ENCODE measurements around the gene VIPR2.

VIPR2 gene

DNA sequence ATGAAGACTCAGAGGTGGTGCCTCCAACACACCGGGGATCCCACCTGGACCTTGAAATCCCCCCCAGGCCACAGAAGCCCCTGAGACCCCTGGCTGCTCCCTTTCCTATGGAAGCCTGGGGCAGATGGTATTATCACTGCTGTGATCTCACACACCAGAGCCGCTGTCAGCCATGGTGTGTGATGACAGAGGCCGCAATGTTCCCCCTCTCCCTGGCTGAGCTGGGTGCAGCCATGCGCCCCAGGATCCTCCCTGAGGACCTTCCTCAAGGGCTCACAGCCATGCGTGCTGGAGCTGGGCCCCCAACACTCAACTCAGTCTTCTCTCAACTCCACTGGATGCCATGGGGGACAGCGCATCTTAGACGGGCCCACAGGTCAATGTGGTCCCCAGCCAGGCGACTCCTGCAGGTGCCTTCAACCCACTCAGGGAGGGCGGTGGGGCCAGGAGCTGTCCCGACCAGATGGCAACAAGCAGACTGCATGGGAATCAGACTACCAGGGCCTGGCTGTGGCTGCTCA is 44.9 kb downstream of the VIPR2 start:
- DNase-seq (ENCODE audit: insufficient read length, low spot score) (no peak), FAIRE-seq (no peak)
- TF ChIP-seq POU2F2 (IDR thresholded peaks at IDR 0.05; ENCODE audit: low read depth, low read length) (no peak), TAF1 (IDR thresholded peaks at IDR 0.05; ENCODE audit: low read depth, low read length) (no peak), POLR2A (IDR thresholded peaks at IDR 0.05; ENCODE audit: low read depth, low read length) (no peak), POLR2AphosphoS5 (IDR thresholded peaks at IDR 0.05; ENCODE audit: low read depth, low read length) (no peak), PAX5 (IDR thresholded peaks at IDR 0.05; ENCODE audit: insufficient read depth, low read length, severe bottlenecking) (no peak), SPI1 (IDR thresholded peaks at IDR 0.05; ENCODE audit: low read depth, low read length) (no peak)

DNA sequence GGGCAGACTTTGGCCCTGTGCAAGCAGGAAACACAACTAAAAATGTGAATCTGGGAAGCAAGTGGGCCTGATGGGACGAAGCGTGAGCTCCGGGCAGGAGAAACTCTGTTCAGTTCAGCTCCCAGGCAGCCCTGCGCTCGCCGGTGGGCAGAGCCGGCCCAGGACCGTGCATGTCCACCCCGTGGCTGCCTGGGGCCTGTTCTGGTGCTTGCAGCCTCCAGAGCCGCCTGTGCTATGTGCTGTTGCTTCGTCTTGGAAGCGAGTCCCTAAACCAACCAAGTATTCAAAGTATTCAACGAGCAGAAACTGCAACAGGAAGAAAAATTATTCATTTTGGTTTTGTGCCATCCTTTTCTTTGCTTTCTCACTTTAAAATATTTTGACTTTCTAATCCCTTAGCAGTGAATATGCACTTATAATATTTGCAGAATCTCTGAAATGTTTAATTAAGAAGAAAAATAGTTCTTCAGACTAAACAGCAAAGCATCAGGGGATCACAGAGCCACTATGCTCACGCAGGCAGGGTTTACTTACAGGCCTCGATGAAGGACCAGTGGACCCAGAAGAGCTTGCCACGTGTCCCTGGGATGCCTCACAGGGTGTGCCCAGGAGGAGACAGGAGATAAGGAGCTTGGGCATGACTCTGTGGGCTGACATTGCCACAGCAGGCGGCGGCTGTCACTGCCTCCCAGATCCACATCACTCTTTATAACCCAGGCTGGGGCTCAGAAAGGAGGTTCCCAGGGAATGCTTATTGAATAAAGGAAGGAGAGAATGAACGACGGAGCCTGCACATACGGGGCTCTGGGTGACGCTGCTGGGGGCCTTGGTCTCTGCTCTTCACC is 45.6 kb downstream of the VIPR2 start:
- FAIRE-seq (no peak), DNase-seq (ENCODE audit: insufficient read length, low spot score) (no peak)
- TF ChIP-seq POLR2AphosphoS5 (IDR thresholded peaks at IDR 0.05; ENCODE audit: low read depth, low read length) (no peak), SPI1 (IDR thresholded peaks at IDR 0.05; ENCODE audit: low read depth, low read length) (no peak), TAF1 (IDR thresholded peaks at IDR 0.05; ENCODE audit: low read depth, low read length) (no peak), POU2F2 (IDR thresholded peaks at IDR 0.05; ENCODE audit: low read depth, low read length) (no peak), PAX5 (IDR thresholded peaks at IDR 0.05; ENCODE audit: insufficient read depth, low read length, severe bottlenecking) (no peak), POLR2A (IDR thresholded peaks at IDR 0.05; ENCODE audit: low read depth, low read length) (no peak)

DNA sequence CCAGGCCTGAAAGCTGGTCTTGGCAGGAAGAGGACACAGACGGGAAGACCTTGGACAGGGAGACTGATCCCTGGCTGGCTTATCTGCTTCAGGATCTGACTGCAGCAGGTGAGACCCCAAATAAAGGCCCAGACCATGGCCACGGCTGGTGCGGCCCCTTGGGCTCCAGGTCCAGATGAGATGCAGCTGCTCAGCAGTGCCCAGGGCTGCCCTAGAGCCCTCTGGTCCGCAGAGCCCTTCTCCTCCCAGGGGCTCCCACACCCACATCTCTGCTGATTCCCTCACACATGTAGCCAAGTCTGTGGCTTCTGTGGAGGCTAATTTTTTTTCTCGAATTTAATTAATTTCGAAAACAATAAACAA is 46.3 kb downstream of the VIPR2 start:
- TF ChIP-seq TAF1 (IDR thresholded peaks at IDR 0.05; ENCODE audit: low read depth, low read length) (no peak), PAX5 (IDR thresholded peaks at IDR 0.05; ENCODE audit: insufficient read depth, low read length, severe bottlenecking) (no peak), POLR2AphosphoS5 (IDR thresholded peaks at IDR 0.05; ENCODE audit: low read depth, low read length) (no peak), SPI1 (IDR thresholded peaks at IDR 0.05; ENCODE audit: low read depth, low read length) (no peak), POLR2A (IDR thresholded peaks at IDR 0.05; ENCODE audit: low read depth, low read length) (no peak), POU2F2 (IDR thresholded peaks at IDR 0.05; ENCODE audit: low read depth, low read length) (no peak)
- FAIRE-seq (no peak), DNase-seq (ENCODE audit: insufficient read length, low spot score) (no peak)

DNA sequence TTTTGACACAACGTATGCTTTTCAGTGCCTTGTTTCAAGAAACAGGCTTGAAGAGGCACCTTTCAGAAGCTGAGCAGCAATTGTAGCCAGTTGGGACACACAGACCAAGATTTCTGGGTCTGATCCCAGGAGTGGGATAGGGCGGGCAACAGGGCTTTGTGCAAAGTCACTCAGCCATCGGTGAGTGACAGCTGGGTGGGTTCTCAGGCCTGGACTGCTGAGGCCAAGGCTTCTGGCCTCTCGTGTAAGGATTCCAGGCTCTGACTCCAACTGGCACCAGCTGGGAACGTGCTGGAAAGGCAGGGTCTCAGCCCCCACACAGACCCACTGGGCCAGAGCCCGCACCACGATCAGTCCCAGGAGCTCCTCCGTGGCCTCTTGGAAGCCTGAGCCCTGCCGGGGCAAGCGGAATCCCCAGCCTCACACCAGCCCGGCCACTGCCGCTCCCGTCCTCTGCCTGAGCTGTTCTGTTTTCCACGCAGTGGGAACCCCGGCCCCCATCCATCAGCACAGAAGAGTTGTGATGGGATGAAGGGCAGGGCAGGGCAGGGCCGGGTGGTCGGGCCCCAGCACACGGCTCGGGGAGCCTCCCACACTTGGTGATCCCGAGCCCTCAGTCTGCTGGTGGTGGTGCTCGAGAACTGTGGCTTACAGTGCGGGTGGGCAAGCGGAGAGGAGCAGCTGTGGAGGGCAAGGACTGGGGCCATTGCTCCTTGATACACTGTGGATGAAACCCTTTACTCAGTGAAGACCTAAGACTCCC is 46.8 kb downstream of the VIPR2 start:
- FAIRE-seq (no peak), DNase-seq (ENCODE audit: insufficient read length, low spot score) (no peak)
- TF ChIP-seq POU2F2 (IDR thresholded peaks at IDR 0.05; ENCODE audit: low read depth, low read length) (no peak), TAF1 (IDR thresholded peaks at IDR 0.05; ENCODE audit: low read depth, low read length) (no peak), POLR2AphosphoS5 (IDR thresholded peaks at IDR 0.05; ENCODE audit: low read depth, low read length) (no peak), PAX5 (IDR thresholded peaks at IDR 0.05; ENCODE audit: insufficient read depth, low read length, severe bottlenecking) (no peak), POLR2A (IDR thresholded peaks at IDR 0.05; ENCODE audit: low read depth, low read length) (no peak), SPI1 (IDR thresholded peaks at IDR 0.05; ENCODE audit: low read depth, low read length) (no peak)

DNA sequence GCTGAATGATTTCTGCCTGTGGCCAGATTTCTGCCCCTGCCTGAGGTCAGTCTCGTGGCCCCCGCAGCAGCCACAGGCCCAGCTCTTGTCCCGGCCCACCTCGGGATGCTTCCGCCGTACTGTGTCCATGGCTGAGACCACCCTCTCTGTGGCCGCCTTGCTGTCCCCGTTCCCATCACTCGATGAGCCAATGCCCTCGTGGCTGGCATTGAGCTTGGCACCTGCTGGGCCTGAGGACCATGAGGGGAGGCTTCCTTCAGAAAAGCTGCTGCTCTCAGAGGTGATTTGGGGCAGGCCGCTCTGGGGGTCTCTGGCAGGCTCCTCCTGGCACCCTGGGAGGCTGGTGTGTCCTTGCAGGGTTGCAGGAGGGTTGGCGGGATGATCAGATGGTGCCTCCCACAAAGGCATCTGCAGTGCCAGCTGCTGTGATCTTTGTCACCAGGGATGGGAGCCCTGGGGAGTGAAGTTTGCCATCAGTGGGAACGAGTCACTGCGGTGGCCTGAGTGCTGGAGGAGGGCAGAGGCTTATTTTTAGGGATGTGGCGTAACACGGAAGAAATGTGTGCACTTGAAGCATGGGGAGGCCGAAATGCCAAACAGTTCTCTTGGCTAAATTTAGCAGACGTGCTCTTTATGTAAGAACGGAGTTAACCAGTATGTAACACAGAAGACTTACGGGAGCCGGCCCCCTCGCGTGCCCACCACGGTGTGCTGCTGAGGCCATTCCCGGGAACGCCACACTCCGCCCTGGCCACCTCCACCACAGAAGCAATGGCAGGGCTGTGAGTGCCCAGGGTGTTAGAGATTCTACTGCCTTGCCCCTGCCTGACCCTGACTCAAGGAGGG is 47.7 kb downstream of the VIPR2 start:
- no peak for TF ChIP-seq POLR2A (IDR thresholded peaks at IDR 0.05; ENCODE audit: low read depth, low read length)
- no peak for TF ChIP-seq PAX5 (IDR thresholded peaks at IDR 0.05; ENCODE audit: insufficient read depth, low read length, severe bottlenecking)
- no peak for TF ChIP-seq TAF1 (IDR thresholded peaks at IDR 0.05; ENCODE audit: low read depth, low read length)
- TF ChIP-seq POLR2AphosphoS5 (IDR thresholded peaks at IDR 0.05; ENCODE audit: low read depth, low read length): no peak
- no peak for TF ChIP-seq SPI1 (IDR thresholded peaks at IDR 0.05; ENCODE audit: low read depth, low read length)
- TF ChIP-seq POU2F2 (IDR thresholded peaks at IDR 0.05; ENCODE audit: low read depth, low read length): no peak
- no peak for DNase-seq (ENCODE audit: insufficient read length, low spot score)
- FAIRE-seq: no peak

DNA sequence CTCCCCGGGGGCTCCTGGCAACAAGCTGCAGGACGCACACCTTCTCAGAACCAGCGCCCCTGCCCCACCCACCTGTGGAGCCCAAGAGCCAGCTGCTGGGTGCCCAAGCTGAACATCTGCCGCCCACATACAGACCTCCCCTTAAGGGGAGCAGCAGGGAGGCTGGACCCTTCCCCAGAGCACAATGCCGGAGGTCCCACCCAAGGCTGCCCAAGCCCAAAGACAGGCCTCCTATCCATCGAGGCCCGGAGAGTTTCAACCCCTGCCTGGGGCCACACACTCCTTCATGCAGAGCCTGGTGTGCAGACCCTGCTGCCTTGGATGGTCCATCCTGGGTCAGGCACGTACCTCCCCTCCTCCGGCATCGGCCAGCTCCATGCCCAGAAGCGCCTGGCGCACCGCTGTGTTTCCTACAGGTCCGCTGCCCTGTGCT is 48.7 kb downstream of the VIPR2 start:
- no peak for DNase-seq (ENCODE audit: insufficient read length, low spot score)
- FAIRE-seq: no peak
- TF ChIP-seq POU2F2 (IDR thresholded peaks at IDR 0.05; ENCODE audit: low read depth, low read length): no peak
- TF ChIP-seq POLR2AphosphoS5 (IDR thresholded peaks at IDR 0.05; ENCODE audit: low read depth, low read length): no peak
- TF ChIP-seq SPI1 (IDR thresholded peaks at IDR 0.05; ENCODE audit: low read depth, low read length): no peak
- TF ChIP-seq POLR2A (IDR thresholded peaks at IDR 0.05; ENCODE audit: low read depth, low read length): no peak
- no peak for TF ChIP-seq TAF1 (IDR thresholded peaks at IDR 0.05; ENCODE audit: low read depth, low read length)
- TF ChIP-seq PAX5 (IDR thresholded peaks at IDR 0.05; ENCODE audit: insufficient read depth, low read length, severe bottlenecking): no peak

DNA sequence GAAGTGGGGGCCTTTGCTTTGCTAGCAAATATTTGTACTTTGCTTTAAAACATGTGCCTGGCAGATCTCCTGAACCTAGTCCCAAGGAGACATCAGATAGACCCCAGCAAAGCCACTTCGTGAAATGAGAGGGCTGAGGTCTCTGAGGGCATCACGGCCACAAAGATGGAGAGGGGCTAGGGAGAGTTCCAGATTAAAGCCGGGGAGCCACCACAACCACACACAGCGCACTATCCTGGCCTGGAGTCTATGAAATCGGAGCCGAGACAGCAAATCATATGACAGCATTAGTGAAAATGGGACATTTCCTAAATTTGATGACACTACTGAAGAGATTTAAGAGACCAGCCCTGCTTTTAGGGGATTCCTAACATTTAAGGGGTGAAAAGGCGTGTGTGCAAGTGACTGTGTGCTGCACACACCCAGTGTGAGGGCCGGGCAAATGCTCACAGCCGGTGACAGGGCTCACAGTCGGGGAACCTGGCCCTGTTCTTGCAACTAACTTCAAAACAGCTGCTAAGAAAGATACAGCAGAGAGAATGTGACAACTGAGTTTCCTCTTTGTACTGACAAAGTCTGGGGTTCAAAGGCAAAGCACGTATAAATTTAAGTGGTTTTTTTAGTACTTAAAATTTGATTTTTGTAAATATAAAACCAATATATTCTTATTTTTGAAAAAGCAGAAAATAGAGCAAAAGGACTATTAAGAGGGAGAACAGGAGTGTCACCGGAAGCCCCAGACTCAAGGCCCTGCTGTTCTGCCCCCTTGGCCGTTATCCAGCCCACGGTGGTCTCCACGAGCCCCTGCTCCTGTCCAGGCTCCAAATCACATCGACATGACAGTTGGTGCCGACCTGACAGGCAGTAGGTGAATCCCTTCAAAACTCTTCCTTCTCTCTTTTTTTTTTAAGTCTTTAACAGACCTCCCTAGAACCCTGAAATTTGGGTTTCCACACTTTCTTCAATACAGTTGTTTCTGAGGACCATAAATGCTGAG is 49.5 kb downstream of the VIPR2 start:
- TF ChIP-seq POLR2AphosphoS5 (IDR thresholded peaks at IDR 0.05; ENCODE audit: low read depth, low read length) (no peak), POU2F2 (IDR thresholded peaks at IDR 0.05; ENCODE audit: low read depth, low read length) (no peak), PAX5 (IDR thresholded peaks at IDR 0.05; ENCODE audit: insufficient read depth, low read length, severe bottlenecking) (no peak), SPI1 (IDR thresholded peaks at IDR 0.05; ENCODE audit: low read depth, low read length) (no peak), TAF1 (IDR thresholded peaks at IDR 0.05; ENCODE audit: low read depth, low read length) (no peak), POLR2A (IDR thresholded peaks at IDR 0.05; ENCODE audit: low read depth, low read length) (no peak)
- DNase-seq (ENCODE audit: insufficient read length, low spot score) (no peak), FAIRE-seq (no peak)
